Lower lobe of right lung (tissue), 2 donors: ENCODE results near the gene KCTD1. TPM values are rescaled to one million over a fixed set of nuclear protein-coding genes. Genes with fewer than 3 reads are reported as not detected.

Experiments used
- ATAC-seq, 2 donors: fragments of 200-7000 bp; cut with Tn5 transposase; one replicate each; pipeline ENCODE4 v1.9.1; 2020 to 2022; ENCODE audit warnings: mild to moderate bottlenecking in 2 of 2, moderate library complexity in 2 of 2
- DNase-seq: peaks from one replicate; pipeline ENCODE4 v3.0.0-alpha.2; 2020
- H3K27ac ChIP-seq: fragments of 200-600 bp; one replicate; pipeline ENCODE4 v1.8.0; 2022
- H3K27me3 ChIP-seq: fragments of 200-600 bp; one replicate; pipeline ENCODE4 v1.8.0; 2022; ENCODE audit warnings: low read depth
- H3K36me3 ChIP-seq: fragments of 200-600 bp; one replicate; pipeline ENCODE4 v1.8.0; 2022; ENCODE audit warnings: mild to moderate bottlenecking
- H3K4me1 ChIP-seq: fragments of 200-600 bp; one replicate; pipeline ENCODE4 v1.8.0; 2022
- H3K4me3 ChIP-seq: fragments of 200-600 bp; one replicate; pipeline ENCODE4 v1.8.0; 2022; ENCODE audit warnings: mild to moderate bottlenecking
- H3K9me3 ChIP-seq: fragments of 200-600 bp; one replicate; pipeline ENCODE4 v1.8.0; 2022
- intact Hi-C: fragments of 100-400 bp; cut with DNase I; formaldehyde crosslinking; loops from one replicate; pipeline ENCODE4 v1.11.0; 2022
- total RNA-seq: library from RNA; stranded (reverse); fragmentation: NEBNext Ultra II Directional; extraction: Animal tissue kit (Norgen Biotek cat#: 25700); gene quantifications from one replicate; pipeline ENCODE4 v1.2.1, GENCODE V29; 2021
- TF ChIP-seq, protein P1 (sequence below): fragments of 200-600 bp; IDR thresholded peaks from one replicate; pipeline ENCODE4 v1.8.0; 2022; ENCODE audit warnings: antibody characterized with exemption, mild to moderate bottlenecking
- donor health status: DM: no; HTN: yes; CAD: no; lungs with severe emphysema.

Gene KCTD1
- total RNA-seq, 1 donor from 2014 or later: 9.0 TPM

GRCh38 chr18:26575865-26576217 is 27.5 kb upstream of the KCTD1 start:
- ATAC-seq: no peak
- peak overlapping the region; percentile 47 for H3K4me3 ChIP-seq

GRCh38 chr18:26574958-26575864 is 26.9 kb upstream of the KCTD1 start:
- Histone ChIP-seq H3K27ac (peak overlapping the region; percentile 31), H3K4me3 (peak overlapping the region; percentile 47), H3K4me1 (peaks cover 11% of the 10 kb centered on the region), H3K27me3 (no peaks in the 10 kb centered on the region), H3K36me3 (no peaks in the 10 kb centered on the region), H3K9me3 (no peaks in the 10 kb centered on the region)
- TF ChIP-seq, protein P1, sequence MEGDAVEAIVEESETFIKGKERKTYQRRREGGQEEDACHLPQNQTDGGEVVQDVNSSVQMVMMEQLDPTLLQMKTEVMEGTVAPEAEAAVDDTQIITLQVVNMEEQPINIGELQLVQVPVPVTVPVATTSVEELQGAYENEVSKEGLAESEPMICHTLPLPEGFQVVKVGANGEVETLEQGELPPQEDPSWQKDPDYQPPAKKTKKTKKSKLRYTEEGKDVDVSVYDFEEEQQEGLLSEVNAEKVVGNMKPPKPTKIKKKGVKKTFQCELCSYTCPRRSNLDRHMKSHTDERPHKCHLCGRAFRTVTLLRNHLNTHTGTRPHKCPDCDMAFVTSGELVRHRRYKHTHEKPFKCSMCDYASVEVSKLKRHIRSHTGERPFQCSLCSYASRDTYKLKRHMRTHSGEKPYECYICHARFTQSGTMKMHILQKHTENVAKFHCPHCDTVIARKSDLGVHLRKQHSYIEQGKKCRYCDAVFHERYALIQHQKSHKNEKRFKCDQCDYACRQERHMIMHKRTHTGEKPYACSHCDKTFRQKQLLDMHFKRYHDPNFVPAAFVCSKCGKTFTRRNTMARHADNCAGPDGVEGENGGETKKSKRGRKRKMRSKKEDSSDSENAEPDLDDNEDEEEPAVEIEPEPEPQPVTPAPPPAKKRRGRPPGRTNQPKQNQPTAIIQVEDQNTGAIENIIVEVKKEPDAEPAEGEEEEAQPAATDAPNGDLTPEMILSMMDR: no peak
- intact Hi-C loops: no loop called here
- DNase-seq: peak; percentile 61
- ATAC-seq: peak in 1 of 2 donors; percentile 43

More at GRCh38 chr18:26575865-26576217, 27.5 kb upstream of the KCTD1 start:
- intact Hi-C loops: no loop called here
- Histone ChIP-seq H3K36me3 (no peaks in the 10 kb centered on the region), H3K27me3 (no peaks in the 10 kb centered on the region), H3K27ac (no peak overlapping the region), H3K9me3 (no peaks in the 10 kb centered on the region), H3K4me1 (peaks cover 11% of the 10 kb centered on the region)
- no peak for DNase-seq
- TF ChIP-seq, protein P1: no peak

DNA sequence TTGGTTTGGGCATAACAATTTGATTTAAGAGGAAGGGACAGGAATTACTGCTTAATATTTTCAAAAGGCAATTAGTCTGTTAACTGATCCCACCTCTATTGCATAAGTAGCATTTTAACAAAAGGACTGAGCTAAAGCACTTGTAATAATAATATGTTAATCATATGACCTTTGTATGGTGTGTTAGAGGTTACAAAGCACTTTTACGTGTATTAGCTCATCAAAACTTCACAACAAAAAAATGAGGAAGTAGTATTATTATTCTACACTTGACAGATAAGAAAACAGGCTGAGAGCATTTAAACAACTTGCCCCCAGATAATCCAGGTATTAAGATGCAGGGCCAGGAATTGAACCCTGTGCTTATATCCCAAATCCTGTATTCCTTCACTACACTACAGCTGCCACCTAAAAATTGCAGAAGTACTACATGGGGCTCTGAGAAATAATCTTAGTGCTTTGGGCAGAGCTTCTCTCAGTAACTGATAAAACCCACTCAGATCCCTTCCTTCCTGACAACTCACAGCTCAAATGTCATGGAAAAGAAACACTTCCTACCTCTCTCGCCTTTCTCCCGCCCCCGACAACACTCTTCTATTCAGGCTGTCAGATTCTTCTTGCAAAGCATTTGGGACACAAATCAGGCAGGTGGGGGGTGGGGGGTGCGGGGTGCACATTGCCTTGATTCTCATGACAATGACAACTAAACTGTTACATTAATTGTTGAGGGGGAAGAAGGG is 20.7 kb upstream of the KCTD1 start:
- H3K36me3 ChIP-seq: no peaks in the 10 kb centered on the region
- peak in 1 of 2 donors; percentile 19 for ATAC-seq
- no peak overlapping the region for H3K27ac ChIP-seq
- no peak for DNase-seq
- H3K4me3 ChIP-seq: no peak overlapping the region
- H3K4me1 ChIP-seq: no peaks in the 10 kb centered on the region
- TF ChIP-seq, protein P1: no peak
- intact Hi-C loops: no loop called here
- H3K9me3 ChIP-seq: no peaks in the 10 kb centered on the region
- no peaks in the 10 kb centered on the region for H3K27me3 ChIP-seq

DNA sequence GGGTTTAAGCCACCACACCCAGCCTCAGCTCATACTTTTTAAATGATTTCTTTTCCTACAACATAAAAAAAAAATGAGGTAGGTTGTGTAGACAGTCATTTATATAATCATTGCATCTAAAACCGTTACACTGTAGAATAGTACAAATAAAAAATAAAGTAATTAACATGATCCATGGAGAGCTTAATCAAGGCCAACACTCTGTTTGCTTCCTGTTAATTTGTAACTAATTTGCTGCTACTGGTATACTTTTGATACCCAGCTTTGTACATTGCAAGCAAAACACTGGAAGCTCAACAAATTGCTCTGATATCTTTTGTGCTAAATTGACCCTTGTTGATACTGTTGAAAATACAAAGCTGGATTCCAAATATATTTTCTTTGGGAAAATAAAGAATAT is 20.2 kb upstream of the KCTD1 start:
- no peaks in the 10 kb centered on the region for H3K9me3 ChIP-seq
- H3K36me3 ChIP-seq: no peaks in the 10 kb centered on the region
- H3K27me3 ChIP-seq: no peaks in the 10 kb centered on the region
- intact Hi-C loops: no loop called here
- H3K4me1 ChIP-seq: no peaks in the 10 kb centered on the region
- H3K4me3 ChIP-seq: no peak overlapping the region
- TF ChIP-seq, protein P1: no peak
- H3K27ac ChIP-seq: no peak overlapping the region
- DNase-seq (no peak), ATAC-seq (no peak)

GRCh38 chr18:26566874-26567555 is 18.7 kb upstream of the KCTD1 start:
- intact Hi-C loops: no loop called here
- TF ChIP-seq, protein P1: no peak
- Histone ChIP-seq H3K27me3 (no peaks in the 10 kb centered on the region), H3K36me3 (no peaks in the 10 kb centered on the region), H3K4me3 (no peak overlapping the region), H3K27ac (no peak overlapping the region), H3K9me3 (no peaks in the 10 kb centered on the region), H3K4me1 (no peaks in the 10 kb centered on the region)
- DNase-seq (no peak), ATAC-seq (no peak)
